ENCODE results near the gene ATXN1.

ATXN1 gene

GRCh38 chr6:16493802-16494201 is 267.5 kb downstream of the ATXN1 start:
- H3K4me3 ChIP-seq (replicated peaks; ENCODE audit: low read depth, low read length): no peak overlapping the region
- TF ChIP-seq, protein P1, sequence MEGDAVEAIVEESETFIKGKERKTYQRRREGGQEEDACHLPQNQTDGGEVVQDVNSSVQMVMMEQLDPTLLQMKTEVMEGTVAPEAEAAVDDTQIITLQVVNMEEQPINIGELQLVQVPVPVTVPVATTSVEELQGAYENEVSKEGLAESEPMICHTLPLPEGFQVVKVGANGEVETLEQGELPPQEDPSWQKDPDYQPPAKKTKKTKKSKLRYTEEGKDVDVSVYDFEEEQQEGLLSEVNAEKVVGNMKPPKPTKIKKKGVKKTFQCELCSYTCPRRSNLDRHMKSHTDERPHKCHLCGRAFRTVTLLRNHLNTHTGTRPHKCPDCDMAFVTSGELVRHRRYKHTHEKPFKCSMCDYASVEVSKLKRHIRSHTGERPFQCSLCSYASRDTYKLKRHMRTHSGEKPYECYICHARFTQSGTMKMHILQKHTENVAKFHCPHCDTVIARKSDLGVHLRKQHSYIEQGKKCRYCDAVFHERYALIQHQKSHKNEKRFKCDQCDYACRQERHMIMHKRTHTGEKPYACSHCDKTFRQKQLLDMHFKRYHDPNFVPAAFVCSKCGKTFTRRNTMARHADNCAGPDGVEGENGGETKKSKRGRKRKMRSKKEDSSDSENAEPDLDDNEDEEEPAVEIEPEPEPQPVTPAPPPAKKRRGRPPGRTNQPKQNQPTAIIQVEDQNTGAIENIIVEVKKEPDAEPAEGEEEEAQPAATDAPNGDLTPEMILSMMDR (IDR thresholded peaks at IDR 0.05; ENCODE audit: low read depth, low read length, missing control alignments): no peak
- DNase-seq (ENCODE audit: extremely low read depth, low read depth): no peak

DNA sequence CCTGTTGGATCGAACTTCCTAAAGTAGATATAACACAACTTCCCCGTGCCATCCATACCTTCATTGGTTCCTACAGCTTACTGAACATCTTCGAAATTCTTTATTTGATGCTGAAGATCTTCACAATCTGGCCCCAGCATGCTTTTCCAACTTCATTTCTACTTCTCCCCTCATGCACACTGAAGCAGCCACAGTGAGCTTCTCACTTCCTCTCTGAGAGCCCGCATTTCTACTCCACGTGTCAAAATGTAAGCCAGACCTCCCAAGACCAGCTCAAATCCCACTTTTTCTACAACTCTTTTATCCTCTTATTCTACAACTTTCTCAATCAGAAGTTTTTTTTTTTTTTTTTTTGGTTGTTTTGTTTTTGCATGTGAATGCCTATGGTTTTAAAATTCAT is 268.1 kb downstream of the ATXN1 start:
- DNase-seq (ENCODE audit: extremely low read depth, low read depth): no peak
- no peak overlapping the region for H3K4me3 ChIP-seq (replicated peaks; ENCODE audit: low read depth, low read length)
- TF ChIP-seq, protein P1 (IDR thresholded peaks at IDR 0.05; ENCODE audit: low read depth, low read length, missing control alignments): no peak

DNA sequence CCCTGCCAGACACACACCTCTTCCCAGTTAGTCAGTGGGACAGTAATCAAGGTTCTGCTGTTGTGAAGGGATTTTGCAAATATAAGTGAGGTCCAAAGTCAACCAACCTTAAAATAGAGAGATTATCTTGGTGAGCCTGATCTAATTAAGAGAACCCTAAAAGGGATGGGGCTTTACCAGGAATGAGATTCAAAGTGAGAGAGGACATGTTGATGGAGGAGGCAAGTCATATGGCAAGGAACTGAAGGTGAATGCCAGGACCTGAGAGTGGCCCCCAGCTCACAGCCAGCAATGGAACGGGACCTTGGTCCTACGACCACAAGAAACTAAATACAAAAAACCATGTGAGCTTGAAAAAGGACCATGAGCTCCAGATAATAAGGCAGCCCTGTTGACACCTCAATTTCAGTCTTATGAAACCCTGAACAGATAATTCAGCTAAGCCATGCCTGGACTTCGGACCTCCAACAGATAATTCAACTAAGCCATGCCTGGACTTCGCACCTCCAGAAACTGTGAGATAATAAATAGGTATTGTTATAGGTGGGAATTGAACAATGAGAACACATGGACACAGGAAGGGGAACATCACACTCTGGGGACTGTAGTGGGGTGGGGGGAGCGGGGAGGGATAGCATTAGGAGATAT is 269.5 kb downstream of the ATXN1 start:
- TF ChIP-seq, protein P1 (IDR thresholded peaks at IDR 0.05; ENCODE audit: low read depth, low read length, missing control alignments): no peak
- DNase-seq (ENCODE audit: extremely low read depth, low read depth): no peak
- no peak overlapping the region for H3K4me3 ChIP-seq (replicated peaks; ENCODE audit: low read depth, low read length)

DNA sequence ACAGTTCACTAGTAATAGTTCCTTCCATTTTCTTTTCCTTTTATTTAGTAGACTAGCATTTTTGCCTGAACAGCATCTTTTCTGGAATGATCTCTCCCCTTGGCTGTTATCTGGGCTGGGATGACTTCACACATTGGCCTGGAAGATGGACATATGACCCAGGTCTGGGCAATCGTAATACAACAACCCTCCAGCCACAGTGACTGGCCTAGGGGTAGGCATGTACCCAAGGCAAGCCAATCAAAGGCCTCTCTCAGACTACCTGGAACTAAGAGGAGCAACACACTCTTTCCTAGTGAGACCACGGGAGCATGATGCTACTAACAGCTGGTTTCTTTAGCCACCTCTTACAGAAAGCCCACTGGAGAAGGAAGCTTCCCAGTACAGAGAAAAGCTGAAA is 270.6 kb downstream of the ATXN1 start:
- no peak for DNase-seq (ENCODE audit: extremely low read depth, low read depth)
- TF ChIP-seq, protein P1 (IDR thresholded peaks at IDR 0.05; ENCODE audit: low read depth, low read length, missing control alignments): no peak

GRCh38 chr6:16488813-16489212 is 272.4 kb downstream of the ATXN1 start:
- no peak overlapping the region for H3K4me3 ChIP-seq (replicated peaks; ENCODE audit: low read depth, low read length)
- TF ChIP-seq, protein P1 (IDR thresholded peaks at IDR 0.05; ENCODE audit: low read depth, low read length, missing control alignments): no peak
- DNase-seq (ENCODE audit: extremely low read depth, low read depth): no peak

More for the DNA sequence above, 270.6 kb downstream of the ATXN1 start:
- H3K4me3 ChIP-seq (replicated peaks; ENCODE audit: low read depth, low read length): no peak overlapping the region

DNA sequence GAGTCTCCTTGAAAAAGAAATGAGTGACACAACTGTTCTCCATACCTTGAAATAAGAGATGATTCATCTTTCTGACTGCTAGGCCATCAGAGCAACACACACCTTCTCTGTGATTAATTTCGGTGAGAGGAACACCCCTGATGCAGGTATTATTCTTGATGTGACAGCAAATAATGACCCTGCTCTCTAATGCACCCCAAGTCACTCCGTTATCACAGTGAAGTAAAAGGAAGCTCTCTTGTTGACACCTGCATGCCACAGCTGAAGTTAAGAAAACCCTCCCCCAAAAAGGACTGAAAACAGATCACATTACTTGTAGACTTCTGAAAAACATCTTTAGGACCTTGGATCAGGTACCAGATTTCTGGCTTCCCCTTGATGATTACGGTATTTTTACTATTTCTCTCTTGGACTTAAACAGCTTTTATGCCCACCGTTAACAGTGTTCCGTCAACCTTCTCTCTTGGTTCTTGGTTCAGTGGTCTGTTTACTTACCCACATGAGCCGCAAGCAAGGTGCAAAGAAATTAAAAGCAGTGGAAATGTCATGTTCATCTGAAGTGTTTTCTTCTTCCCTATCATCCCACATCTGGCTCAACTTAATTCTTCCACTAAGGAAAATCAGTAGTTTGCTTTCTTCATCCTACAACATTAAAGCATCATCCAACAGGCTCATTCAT is 273.1 kb downstream of the ATXN1 start:
- TF ChIP-seq, protein P1 (IDR thresholded peaks at IDR 0.05; ENCODE audit: low read depth, low read length, missing control alignments): no peak
- no peak overlapping the region for H3K4me3 ChIP-seq (replicated peaks; ENCODE audit: low read depth, low read length)
- DNase-seq (ENCODE audit: extremely low read depth, low read depth): no peak

Data from HFF-Myc (cell line).